ACC112 (cell line): ENCODE results near the gene CKS1B.

Experiments
- H2AFZ ChIP-seq: fragments of 200-600 bp; sonication (generic); one replicate; pipeline ENCODE4 v1.6.0; 2017; ENCODE audit warnings: antibody characterized with exemption, low read length; ENCODE audit not compliant: unreplicated experiment
- H3K27ac ChIP-seq: fragments of 200-600 bp; sonication (generic); 2 replicates; pipeline ENCODE4 v1.5.1; 2014; ENCODE audit warnings: low read depth, mild to moderate bottlenecking, antibody characterized with exemption, low read length, moderate library complexity
- H3K27me3 ChIP-seq: fragments of 200-600 bp; sonication (generic); 2 replicates; pipeline ENCODE4 v1.6.1; 2014; ENCODE audit warnings: mild to moderate bottlenecking, antibody characterized with exemption, low read length, moderate library complexity, mixed read lengths; ENCODE audit not compliant: insufficient read depth
- H3K36me3 ChIP-seq: fragments of 200-600 bp; sonication (generic); 2 replicates; pipeline ENCODE4 v1.6.1; 2016; ENCODE audit warnings: mild to moderate bottlenecking, antibody characterized with exemption, low read length, moderate library complexity, mixed read lengths; ENCODE audit not compliant: insufficient read depth
- H3K4me1 ChIP-seq: fragments of 200-600 bp; sonication (generic); one replicate; pipeline ENCODE4 v1.6.1; 2016; ENCODE audit warnings: low read length, mixed read lengths; ENCODE audit not compliant: insufficient read depth, unreplicated experiment, control insufficient read depth
- H3K4me3 ChIP-seq: fragments of 200-600 bp; sonication (generic); 2 replicates; pipeline ENCODE4 v1.5.1; 2014; ENCODE audit warnings: mild to moderate bottlenecking, low read depth, low read length
- H3K79me2 ChIP-seq: fragments of 200-600 bp; sonication (generic); one replicate; pipeline ENCODE4 v1.6.0; 2016; ENCODE audit warnings: low read length; ENCODE audit not compliant: control insufficient read depth, unreplicated experiment, insufficient read depth

CKS1B gene

DNA sequence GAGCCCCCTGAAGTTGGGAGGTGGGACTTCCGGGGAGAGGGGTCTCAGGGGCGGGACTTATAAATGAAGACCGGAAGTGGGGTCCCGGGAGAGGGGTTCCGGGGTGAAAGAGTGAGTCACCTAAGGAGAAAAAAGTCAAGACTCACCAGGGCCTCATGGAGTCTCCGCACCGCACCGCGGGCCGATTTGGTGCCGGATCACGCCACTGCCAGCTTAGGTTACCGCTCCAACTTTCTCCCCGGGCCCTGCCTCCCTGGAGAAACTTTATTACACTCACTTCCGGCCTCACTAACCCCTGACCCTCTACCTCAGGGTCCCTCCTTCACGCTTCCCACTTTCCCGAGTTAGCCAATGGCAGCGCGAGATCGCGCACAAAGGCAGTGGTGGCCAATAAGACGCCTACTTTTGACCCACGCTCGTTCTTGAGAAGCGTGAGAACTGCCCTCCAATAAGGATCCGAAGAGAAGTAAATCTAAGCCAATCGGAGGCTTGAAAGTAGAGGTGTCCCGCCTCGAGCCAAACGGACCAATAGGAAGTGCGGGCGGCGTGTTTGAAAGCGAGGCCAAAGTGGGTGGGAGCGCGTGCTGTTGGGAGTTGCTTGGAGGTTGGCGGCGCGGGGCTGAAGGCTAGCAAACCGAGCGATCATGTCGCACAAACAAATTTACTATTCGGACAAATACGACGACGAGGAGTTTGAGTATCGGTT, at the start of gene CKS1B:
TSS of gene CKS1B (plus strand) at position 580 of the 706 bp plus-strand sequence. CDS start at position 645, 65 bp downstream.
- Histone ChIP-seq H3K4me1 (peaks cover 36% of the 10 kb centered on the region), H3K79me2 (peaks cover 56% of the 10 kb centered on the region), H3K27ac (peak within 1 kb of the TSS; percentile 97), H2AFZ (peak within 1 kb of the TSS; percentile 61), H3K36me3 (peaks cover 4% of the 10 kb centered on the region; the same call in 1 of the 2 replicates), H3K27me3 (no peaks in the 10 kb centered on the region), H3K4me3 (peak within 1 kb of the TSS; percentile 90)

DNA sequence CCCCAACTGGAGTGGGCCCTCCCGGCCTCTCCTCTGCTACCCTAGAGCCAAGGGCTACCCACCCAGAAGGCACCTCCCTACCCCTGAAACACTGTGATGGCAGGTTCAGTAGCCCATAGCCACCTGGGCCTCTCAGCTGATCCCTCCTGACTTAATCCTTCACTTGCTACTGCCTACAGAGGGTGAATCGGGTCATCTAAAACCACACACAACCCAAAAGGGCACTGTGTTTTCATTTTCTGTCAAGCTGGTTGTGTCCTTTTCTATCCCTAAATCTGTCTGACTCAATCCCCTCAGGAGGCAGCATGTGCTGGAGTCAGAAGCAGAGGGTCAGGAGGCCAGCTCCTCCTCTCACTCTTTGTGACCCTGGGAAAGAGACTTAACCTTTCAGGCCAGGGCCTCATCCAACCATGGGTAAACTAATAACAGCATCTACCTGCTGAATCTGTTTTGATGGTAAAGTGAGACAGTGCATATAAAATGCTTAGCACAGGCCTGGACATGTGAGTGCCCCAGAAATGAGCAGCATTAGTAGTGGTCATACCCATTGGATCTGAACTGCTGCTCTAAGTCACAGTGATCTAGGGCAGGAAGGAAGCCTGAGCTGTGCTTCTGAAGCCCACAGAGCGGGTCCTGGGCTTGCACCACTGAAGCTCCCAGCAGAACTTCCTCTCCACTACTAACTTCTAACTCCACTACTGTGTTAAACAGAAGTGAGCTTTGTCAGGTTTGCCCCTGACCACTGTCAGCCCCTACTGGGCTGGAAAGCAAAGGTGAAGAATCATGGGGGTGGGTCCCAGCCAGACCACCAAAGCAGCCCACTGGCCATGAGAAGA, 48.9 kb upstream of the CKS1B start:
- Histone ChIP-seq H3K79me2 (no peaks in the 10 kb centered on the region), H3K27me3 (no peaks in the 10 kb centered on the region), H3K27ac (no peak overlapping the region), H3K36me3 (peaks cover 8% of the 10 kb centered on the region; the same call in 1 of the 2 replicates), H2AFZ (no peak overlapping the region), H3K4me3 (no peak overlapping the region), H3K4me1 (no peaks in the 10 kb centered on the region)

DNA sequence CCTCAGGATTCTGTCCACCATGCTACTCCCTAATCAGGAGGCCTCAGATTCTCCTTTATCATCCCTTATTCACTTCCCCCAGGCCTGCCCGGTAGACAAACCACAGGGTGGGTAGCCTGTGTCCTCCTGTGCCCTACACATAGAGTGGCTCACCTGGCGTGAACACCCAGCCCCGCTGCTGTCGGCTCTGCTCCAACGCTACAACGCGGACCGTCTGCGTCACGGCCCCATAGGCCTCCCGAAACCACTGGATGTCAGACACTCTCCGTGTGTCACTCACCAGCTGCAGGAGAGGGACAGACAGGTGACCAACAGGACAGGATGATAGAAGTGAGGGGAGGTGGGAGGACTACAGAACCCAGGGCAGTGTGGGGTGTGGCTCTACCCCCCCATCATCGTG, 48.3 kb upstream of the CKS1B start:
- no peaks in the 10 kb centered on the region for H3K27me3 ChIP-seq
- H3K27ac ChIP-seq, result no peak overlapping the region
- H3K79me2 ChIP-seq, result no peaks in the 10 kb centered on the region
- peaks cover 8% of the 10 kb centered on the region; the same call in 1 of the 2 replicates for H3K36me3 ChIP-seq
- H2AFZ ChIP-seq, result no peak overlapping the region
- no peak overlapping the region for H3K4me3 ChIP-seq
- H3K4me1 ChIP-seq, result no peaks in the 10 kb centered on the region

DNA sequence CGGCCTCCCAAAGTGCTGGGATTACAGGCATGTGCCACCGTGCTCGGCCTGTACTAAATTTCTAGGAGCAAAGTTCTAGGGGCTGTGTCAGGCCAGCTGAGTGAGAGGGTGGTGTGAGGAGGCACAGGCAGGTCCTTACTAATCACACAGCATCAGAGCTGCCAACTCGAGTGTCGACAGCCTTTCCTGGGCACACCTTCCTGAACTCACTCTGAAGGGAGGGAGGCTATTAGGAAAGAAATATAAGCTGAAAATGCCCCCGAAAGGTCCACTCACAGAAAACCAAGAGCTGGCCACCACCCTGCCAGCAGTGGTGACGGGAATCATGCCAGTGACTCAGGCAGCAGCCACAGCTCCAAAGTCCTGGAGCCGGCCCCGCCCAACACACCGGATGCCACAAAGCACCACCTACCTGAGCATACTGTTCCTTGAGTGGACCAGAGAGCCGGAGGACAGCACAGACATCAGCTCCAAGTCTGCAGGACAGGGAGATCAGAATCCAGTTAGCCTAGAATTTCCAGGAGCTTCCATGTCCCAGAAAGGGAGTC, 42.5 kb upstream of the CKS1B start:
- Histone ChIP-seq H2AFZ (no peak overlapping the region), H3K4me3 (no peak overlapping the region), H3K79me2 (peaks cover 11% of the 10 kb centered on the region), H3K36me3 (no peaks in the 10 kb centered on the region), H3K27ac (no peak overlapping the region), H3K27me3 (no peaks in the 10 kb centered on the region), H3K4me1 (peaks cover 7% of the 10 kb centered on the region)

DNA sequence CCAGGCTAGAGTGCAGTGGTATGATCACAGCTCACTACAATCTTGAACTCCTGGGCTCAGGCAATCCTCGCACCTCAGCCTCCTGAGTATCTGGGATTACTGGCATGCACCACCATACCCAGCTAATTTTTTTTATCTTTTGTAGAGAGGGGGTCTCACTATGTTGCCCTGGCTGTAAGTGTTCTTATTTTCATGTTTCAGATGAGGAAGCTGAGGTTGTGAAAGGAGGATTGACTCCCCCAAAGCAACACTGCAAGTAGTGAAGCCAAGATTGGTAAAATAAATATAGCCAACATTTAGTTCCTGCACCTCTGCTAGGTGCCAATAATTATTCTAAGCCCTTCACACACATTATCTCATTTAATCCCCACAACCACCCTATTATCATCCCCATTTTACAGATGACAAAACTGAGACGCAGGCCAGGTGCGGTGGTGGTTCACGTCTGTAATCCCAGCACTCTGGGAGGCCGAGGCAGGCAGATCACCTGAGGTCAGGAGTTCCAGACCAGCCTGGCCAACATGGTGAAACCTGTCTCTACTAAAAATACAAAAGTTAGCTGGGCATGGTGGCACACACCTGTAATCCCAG, 40.0 kb upstream of the CKS1B start:
- peaks cover 11% of the 10 kb centered on the region for H3K79me2 ChIP-seq
- H3K4me3 ChIP-seq, result no peak overlapping the region
- no peaks in the 10 kb centered on the region for H3K27me3 ChIP-seq
- peaks cover 17% of the 10 kb centered on the region for H3K4me1 ChIP-seq
- H3K36me3 ChIP-seq, result no peaks in the 10 kb centered on the region
- no peak overlapping the region for H3K27ac ChIP-seq
- no peak overlapping the region for H2AFZ ChIP-seq

DNA sequence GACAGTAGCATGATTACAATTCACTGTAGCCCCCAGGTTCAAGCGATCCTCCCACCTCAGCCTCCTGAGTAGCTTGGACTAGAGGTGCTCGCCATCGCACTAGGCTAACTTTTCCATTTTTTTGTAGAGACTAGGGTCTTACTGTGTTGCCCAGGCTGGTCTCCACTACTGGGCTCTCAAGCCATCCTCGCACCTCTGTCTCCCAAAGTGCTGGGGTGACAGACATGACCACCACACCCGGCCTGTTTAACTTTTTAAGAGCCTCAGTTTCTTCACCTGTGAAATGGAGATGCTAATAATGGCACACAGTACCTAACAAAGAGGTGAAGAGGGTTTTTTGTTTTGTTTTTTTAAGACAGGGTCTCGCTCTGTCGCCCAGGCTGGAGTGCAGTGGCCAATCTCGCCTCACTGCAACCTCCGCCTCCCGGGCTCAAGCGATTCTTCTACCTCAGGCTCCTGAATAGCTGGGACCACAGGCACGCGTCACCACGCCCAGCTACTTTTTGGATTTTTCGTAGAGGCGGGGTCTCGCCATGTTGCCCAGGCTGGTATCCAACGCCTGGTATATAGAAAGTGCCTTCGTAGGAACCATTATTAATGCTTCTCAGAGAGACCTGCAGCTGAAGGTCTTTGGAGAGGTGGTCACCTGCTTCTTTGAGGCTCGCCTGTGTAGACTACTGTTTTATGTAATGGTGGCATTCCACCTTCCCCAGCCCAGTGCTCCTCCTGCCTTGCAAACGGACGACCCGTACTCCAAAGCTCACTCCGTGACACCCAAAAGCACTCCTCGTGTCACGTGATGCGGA, 38.5 kb upstream of the CKS1B start:
- Histone ChIP-seq H3K79me2 (peaks cover 11% of the 10 kb centered on the region), H3K27me3 (no peaks in the 10 kb centered on the region), H3K4me1 (peaks cover 17% of the 10 kb centered on the region), H3K4me3 (peak overlapping the region; percentile 79), H2AFZ (peak overlapping the region; percentile 66), H3K27ac (peak overlapping the region; percentile 92), H3K36me3 (no peaks in the 10 kb centered on the region)

DNA sequence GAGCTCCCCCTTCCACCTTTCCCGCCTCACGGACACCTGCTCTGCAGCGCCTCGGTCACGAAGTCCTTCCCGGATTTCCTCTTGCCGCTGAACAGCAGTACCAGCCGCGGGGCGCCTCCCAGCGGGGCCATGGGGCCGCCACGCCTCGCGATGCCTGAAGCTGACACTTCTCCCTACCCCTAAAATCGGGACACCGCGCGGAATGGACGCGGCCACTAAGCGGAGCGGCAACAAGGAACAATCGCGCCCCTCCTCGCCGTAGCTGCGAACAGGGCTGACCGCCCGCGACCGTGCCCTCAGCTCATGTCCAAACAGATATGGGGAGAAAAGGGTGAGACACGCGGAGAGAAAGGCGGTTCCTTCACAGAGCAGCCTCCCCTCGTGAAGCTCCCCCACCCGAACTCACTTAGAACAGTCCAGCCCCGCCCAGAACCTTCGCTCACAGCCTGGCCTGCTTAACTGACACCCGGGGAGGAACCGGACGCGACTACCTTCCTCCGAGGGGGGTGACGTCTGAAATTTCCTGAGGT, 37.9 kb upstream of the CKS1B start, which contains the start of gene PMVK:
TSS of gene PMVK (minus strand) at position 165 of the 530 bp plus-strand sequence. CDS start at position 131, 34 bp downstream.
- no peaks in the 10 kb centered on the region for H3K27me3 ChIP-seq
- peaks cover 17% of the 10 kb centered on the region for H3K4me1 ChIP-seq
- peak within 1 kb of the TSS; percentile 66 for H2AFZ ChIP-seq
- H3K36me3 ChIP-seq, result no peaks in the 10 kb centered on the region
- H3K79me2 ChIP-seq, result peaks cover 11% of the 10 kb centered on the region
- peak within 1 kb of the TSS; percentile 79 for H3K4me3 ChIP-seq
- H3K27ac ChIP-seq, result peak within 1 kb of the TSS; percentile 92

DNA sequence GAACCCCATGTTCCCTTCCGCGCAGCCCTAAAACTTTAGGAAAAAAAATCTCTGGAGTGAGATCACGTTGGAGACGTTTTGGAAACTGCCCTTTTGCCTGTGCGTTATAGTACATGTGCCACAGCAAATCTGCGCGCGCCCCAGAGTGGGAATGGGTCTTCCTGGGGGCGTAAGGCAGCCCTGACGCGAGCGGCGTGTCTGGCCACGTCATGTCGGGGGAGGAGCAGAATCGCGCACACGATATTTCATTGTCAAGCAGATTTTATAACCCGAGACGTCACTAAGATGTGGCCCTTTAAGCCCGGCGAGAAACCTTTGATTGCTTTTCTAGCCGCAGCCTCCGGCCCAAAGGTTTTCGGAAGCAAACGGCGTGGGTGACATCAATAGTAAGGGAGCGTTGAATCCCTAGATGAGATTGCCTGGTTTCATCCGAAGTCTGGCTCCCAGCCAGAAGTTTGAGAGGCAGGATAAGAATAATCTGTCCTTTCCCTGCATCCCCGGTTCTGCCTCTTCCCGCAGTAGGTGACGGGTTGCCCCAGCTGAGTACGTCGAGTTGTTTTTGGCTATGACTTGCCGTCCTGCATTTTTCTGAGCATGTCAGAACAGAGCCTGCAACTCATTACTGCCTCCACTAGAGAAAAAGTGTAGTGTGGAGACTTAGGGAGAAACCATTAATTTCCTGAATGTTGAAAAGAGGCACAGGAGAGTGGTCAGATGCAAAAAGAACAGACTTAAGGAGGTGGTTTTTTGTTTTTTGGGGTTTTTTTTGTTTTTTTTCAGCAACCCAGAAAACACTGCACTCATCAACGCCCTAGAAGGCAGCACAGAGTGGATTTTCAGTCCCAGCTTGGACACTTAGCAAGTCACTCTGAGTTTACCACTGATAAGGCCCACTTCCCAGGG, 37.1 kb upstream of the CKS1B start:
- H3K36me3 ChIP-seq, result no peaks in the 10 kb centered on the region
- H3K79me2 ChIP-seq, result peaks cover 11% of the 10 kb centered on the region
- H3K4me1 ChIP-seq, result peaks cover 17% of the 10 kb centered on the region
- no peaks in the 10 kb centered on the region for H3K27me3 ChIP-seq
- peak overlapping the region; percentile 92 for H3K27ac ChIP-seq
- peak overlapping the region; percentile 66 for H2AFZ ChIP-seq
- peak overlapping the region; percentile 79 for H3K4me3 ChIP-seq

DNA sequence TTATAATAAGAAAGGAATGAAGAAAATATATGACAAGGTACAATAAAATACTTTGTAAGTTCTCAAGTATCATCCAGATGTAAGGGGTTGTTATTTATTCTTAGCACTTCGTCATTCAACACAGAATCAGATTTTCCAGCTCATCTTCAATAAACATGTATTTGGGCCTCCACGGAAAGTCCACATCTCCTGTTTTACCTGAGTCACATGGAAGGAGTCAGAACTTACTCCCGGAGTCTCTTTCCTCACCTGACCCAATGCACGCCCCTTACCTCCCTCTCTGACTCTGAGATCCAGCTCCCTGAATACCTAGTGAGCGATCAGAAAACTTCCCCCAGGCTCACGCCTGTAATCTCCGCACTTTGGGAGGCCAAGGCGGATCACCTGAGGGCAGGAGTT, 36.5 kb upstream of the CKS1B start:
- Histone ChIP-seq H2AFZ (peak overlapping the region; percentile 66), H3K27me3 (no peaks in the 10 kb centered on the region), H3K4me1 (peaks cover 17% of the 10 kb centered on the region), H3K27ac (peak overlapping the region; percentile 92), H3K4me3 (peak overlapping the region; percentile 79), H3K36me3 (no peaks in the 10 kb centered on the region), H3K79me2 (peaks cover 11% of the 10 kb centered on the region)
